Activated CD4-positive, alpha-beta T cell treated with anti-CD3 and anti-CD28 coated beads for 36 hours (primary cell): ENCODE data around the gene ANKDD1A. TPM values are rescaled to one million over a fixed set of nuclear protein-coding genes. Genes with fewer than 3 reads are reported as not detected.

Source experiments
- ATAC-seq: fragments of 200-7000 bp; cut with Tn5 transposase; one replicate; pipeline ENCODE4 v1.10.0; 2021; ENCODE audit warnings: mild to moderate bottlenecking, moderate library complexity
- CTCF ChIA-PET: fragments of 350-600 bp; sonication (Branson Sonifier 250); formaldehyde crosslinking; loops from one replicate; lab custom pipeline; 2021; ENCODE audit warnings: antibody characterized with exemption; lab: Charles Lee
- POLR2A ChIA-PET: fragments of 350-600 bp; sonication (Branson Sonifier 250); formaldehyde crosslinking; loops from one replicate; lab custom pipeline; 2021; ENCODE audit warnings: antibody characterized with exemption, inconsistent platforms; lab: Charles Lee
- DNase-seq: peaks from one replicate; pipeline ENCODE4 v3.0.0-alpha.2; 2020
- H3K27ac Mint-ChIP-seq: one replicate; pipeline ENCODE4 v1.8.0; 2021; ENCODE audit warnings: mixed read lengths
- H3K27me3 Mint-ChIP-seq: one replicate; pipeline ENCODE4 v1.8.0; 2021; ENCODE audit warnings: mixed read lengths
- H3K36me3 Mint-ChIP-seq: one replicate; pipeline ENCODE4 v1.8.0; 2021; ENCODE audit warnings: low read depth, mixed read lengths
- H3K4me1 Mint-ChIP-seq: one replicate; pipeline ENCODE4 v1.8.0; 2021; ENCODE audit warnings: mixed read lengths
- H3K4me3 Mint-ChIP-seq: one replicate; pipeline ENCODE4 v1.8.0; 2021; ENCODE audit warnings: mild to moderate bottlenecking, moderate library complexity, mixed read lengths
- H3K9me3 Mint-ChIP-seq: one replicate; pipeline ENCODE4 v1.8.0; 2021; ENCODE audit warnings: low read depth, mixed read lengths
- intact Hi-C, 2 experiments: fragments of 100-400 bp; cut with DNase I in 1 of 2; cut with micrococcal nuclease in 1 of 2; formaldehyde crosslinking; loops; one replicate each; pipeline versions ENCODE4 v1.14.2 to v1.15.1; 2022 to 2024; cut with DNase I, micrococcal nuclease
- total RNA-seq, 2 experiments: library from RNA; stranded (reverse); gene quantifications; one replicate each; pipeline ENCODE4 v1.2.3, GENCODE V29; 2021

The ANKDD1A gene
- total RNA-seq, 2 experiments from 2014 or later: 0.81 to 1.0 TPM

DNA sequence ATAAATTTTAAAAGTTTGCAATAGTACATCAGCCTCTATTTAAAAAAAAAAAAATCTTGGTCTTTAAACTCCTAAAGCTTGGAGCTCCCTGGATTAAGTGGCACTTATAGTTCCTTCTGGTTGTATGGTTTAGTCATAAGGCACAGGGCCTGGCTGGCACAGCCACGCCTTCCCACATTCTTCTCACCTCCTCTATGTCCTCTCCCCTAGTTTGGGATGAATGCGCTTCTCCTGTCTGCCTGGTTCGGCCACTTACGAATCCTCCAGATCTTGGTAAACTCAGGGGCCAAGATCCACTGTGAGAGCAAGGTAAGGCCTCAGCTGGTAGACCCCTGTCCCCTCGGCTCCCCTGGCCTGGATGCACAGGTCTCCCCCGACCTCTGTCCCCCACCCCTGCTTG lies 10.0 kb downstream of the ANKDD1A start:
- POLR2A ChIA-PET: no interaction called here
- ATAC-seq: no peak
- H3K4me1 Mint-ChIP-seq: no peaks in the 10 kb centered on the region
- no peaks in the 10 kb centered on the region for H3K36me3 Mint-ChIP-seq
- no peaks in the 10 kb centered on the region for H3K27me3 Mint-ChIP-seq
- H3K27ac Mint-ChIP-seq: no peak overlapping the region
- no peak overlapping the region for H3K4me3 Mint-ChIP-seq
- no peak for DNase-seq
- CTCF ChIA-PET: interaction anchor here (0.6 kb wide), 1 partner anchor 96 kb away, joined by 3 read pairs; the partner anchor contains the start of gene PIF1
- intact Hi-C loops: no loop called here
- no peaks in the 10 kb centered on the region for H3K9me3 Mint-ChIP-seq

DNA sequence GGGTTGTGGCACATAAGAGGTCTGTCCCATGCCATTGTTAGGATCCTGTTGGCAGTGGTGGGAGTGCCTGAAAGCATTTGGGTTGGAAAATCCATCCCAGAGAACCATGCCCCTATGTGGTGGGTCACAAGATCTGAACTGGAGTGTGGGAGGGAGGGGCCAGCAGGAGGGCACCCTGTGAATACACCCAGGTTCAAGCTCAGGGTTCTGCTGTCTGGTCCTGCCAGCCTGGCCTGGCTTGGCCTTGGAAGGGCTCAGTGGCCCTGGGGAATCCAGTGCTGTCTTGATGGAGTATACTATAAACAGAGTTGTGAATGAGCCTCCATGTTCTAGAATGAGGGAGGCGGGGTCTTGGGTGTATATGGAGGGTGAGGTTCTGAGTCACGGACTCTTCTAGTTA lies 11.8 kb downstream of the ANKDD1A start:
- H3K9me3 Mint-ChIP-seq: no peaks in the 10 kb centered on the region
- DNase-seq (no peak), ATAC-seq (no peak)
- no peaks in the 10 kb centered on the region for H3K27me3 Mint-ChIP-seq
- intact Hi-C loops: no loop called here
- H3K36me3 Mint-ChIP-seq: no peaks in the 10 kb centered on the region
- H3K4me3 Mint-ChIP-seq: no peak overlapping the region
- ChIA-PET CTCF (interaction anchor here (1.0 kb wide), 1 partner anchor 18 kb away, joined by 4 read pairs; no protein-coding TSS in a partner anchor), POLR2A (no interaction called here)
- peaks cover 2% of the 10 kb centered on the region for H3K4me1 Mint-ChIP-seq
- H3K27ac Mint-ChIP-seq: no peak overlapping the region

DNA sequence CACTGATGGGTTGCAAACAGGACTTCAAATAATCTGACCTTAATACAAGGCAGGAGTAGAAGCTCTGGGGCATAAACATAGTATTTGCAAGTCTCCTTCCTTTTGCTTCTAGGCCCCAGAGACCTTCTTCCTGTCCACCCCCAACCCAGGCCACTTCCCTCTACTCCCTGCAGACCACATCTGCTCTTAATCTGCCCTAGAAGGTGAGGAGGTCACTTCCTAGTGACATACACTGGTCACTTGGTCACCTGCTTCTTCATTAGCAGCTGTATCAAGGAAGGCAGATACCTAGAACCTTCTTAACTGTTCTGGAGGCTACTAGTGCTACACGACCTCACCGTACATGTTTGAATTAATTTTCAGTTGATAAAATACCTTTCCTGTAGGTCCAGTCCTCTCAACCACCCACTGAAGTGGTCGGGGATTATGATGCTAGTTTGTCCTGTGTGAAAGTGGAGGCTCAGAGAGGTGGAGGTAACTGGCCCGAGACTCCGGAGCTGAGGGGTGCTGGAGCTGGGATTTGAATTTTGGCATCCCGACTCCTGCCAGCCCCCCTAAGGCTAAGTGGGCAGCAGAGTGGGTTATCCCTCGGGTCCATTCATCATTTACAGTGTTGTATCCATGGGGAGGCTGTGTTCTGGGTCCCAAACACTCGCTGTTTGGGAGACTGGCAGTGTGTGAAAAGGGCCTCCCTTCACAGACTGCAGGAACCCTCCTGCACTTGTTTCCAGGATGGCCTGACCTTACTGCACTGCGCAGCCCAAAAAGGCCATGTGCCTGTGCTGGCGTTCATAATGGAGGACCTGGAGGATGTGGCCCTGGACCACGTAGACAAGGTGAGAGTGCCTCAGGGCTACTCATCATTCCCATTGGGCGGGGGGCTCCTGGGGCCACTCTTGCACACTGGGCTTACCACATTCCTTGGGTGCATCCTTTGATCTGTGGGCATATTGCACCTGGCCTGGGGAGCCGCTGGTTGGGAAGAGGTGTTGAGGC lies 13.9 kb downstream of the ANKDD1A start:
- Mint-ChIP-seq H3K4me1 (peaks cover 2% of the 10 kb centered on the region), H3K27ac (no peak overlapping the region), H3K4me3 (no peak overlapping the region), H3K9me3 (no peaks in the 10 kb centered on the region), H3K27me3 (no peaks in the 10 kb centered on the region), H3K36me3 (no peaks in the 10 kb centered on the region)
- ChIA-PET CTCF (interaction anchor here (0.6 to 0.8 kb wide), 2 partner anchors 242 to 516 kb away, joined by 3 read pairs; no protein-coding TSS in a partner anchor), POLR2A (no interaction called here)
- no peak for DNase-seq
- no peak for ATAC-seq
- intact Hi-C loops: no loop called here

DNA sequence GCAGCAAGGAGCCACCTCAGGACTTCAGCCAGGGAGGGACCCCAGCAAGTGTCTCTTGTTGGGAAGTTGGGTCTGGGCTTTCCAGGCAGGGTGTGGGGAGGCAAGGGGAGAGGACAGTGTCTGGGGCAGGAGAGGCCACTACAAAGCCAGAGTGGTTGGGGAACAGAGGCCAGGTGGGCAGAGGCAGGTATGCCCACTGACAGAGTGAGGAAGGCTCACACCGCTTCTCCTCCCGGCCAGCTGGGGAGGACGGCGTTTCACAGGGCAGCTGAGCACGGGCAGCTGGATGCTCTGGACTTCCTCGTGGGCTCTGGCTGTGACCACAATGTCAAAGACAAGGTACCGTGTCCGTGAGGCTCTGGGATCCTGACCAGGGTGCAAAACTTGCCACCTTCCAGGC lies 15.0 kb downstream of the ANKDD1A start:
- CTCF ChIA-PET: interaction anchor here (0.8 kb wide), 1 partner anchor 243 kb away, joined by 3 read pairs; no protein-coding TSS in a partner anchor

DNA sequence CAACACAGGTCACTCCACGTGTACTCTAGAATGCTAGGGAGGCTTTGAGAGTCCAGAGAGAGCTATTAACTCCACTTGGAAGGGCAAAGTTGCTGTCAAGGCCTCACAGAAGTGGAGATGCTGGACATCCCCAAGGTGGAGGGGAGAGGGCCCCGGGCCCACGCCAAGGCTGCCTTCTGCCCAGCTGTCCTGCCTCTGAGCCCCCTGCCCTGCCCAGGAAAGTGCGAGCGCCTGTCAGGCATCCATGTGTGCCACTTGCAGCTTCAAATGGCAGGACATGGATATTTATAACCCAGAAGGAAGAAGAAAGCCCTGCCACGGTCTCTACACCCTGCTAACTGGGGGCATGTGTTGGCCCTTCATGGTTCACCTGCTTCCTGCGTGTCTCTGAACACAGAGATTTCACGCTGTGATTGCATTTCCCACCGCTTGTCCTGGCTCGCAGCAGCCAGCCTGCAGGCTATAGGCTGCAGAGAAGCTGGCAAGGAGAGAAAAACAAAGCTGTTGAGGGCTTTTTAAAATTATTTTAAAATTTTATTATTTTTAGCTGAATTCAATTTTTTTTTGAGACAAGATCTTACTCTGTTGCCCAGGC lies 17.0 kb downstream of the ANKDD1A start:
- CTCF ChIA-PET: interaction anchor here (0.6 to 1.1 kb wide), 2 partner anchors 24 to 851 kb away, joined by 3 read pairs; no protein-coding TSS in a partner anchor
- H3K36me3 Mint-ChIP-seq: no peaks in the 10 kb centered on the region
- H3K27ac Mint-ChIP-seq: no peak overlapping the region
- H3K27me3 Mint-ChIP-seq: no peaks in the 10 kb centered on the region
- no peak for ATAC-seq
- H3K9me3 Mint-ChIP-seq: no peaks in the 10 kb centered on the region
- H3K4me3 Mint-ChIP-seq: no peak overlapping the region
- peaks cover 6% of the 10 kb centered on the region for H3K4me1 Mint-ChIP-seq
- POLR2A ChIA-PET: no interaction called here
- no peak for DNase-seq
- intact Hi-C loops: no loop called here

More for the DNA sequence above, 15.0 kb downstream of the ANKDD1A start:
- Mint-ChIP-seq H3K27me3 (no peaks in the 10 kb centered on the region), H3K4me1 (peaks cover 6% of the 10 kb centered on the region), H3K9me3 (no peaks in the 10 kb centered on the region), H3K27ac (no peak overlapping the region), H3K4me3 (no peak overlapping the region), H3K36me3 (no peaks in the 10 kb centered on the region)
- ATAC-seq (no peak), DNase-seq (no peak)
- POLR2A ChIA-PET: no interaction called here
- intact Hi-C loops: no loop called here

DNA sequence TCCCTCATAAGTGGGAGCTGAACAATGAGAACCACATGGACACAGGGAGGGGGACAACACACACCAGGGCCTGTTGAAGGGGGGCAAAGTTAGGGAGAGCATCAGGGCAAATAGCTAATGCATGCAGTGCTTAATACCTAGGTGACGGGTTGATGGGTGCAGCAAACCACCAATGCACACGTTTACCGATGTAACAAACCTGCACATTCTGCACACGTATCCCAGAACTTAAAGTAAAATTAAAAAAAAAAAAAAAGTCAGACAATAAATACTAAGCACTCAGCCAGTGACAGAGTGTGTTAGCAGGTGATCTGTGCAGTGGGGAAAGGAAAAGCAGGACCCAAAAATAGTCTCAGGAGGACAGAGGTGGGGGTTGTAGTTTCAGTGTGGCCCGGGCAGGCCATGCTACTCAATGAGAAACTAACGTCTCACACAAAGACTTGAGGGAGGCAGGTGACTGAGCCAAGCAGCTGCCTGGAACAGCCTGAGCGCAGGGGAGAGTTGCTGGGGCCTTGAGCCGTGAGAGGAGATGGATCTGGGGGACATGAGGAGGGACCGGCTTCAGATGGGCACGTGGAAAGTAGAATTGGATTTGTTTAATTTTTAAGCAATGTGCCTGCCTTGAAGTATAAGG lies 18.4 kb downstream of the ANKDD1A start:
- intact Hi-C loops: no loop called here
- no peaks in the 10 kb centered on the region for H3K9me3 Mint-ChIP-seq
- H3K27ac Mint-ChIP-seq: no peak overlapping the region
- peaks cover 6% of the 10 kb centered on the region for H3K4me1 Mint-ChIP-seq
- CTCF ChIA-PET: no interaction called here
- H3K4me3 Mint-ChIP-seq: no peak overlapping the region
- H3K27me3 Mint-ChIP-seq: no peaks in the 10 kb centered on the region
- POLR2A ChIA-PET: no interaction called here
- H3K36me3 Mint-ChIP-seq: no peaks in the 10 kb centered on the region
- no peak for ATAC-seq
- DNase-seq: no peak

DNA sequence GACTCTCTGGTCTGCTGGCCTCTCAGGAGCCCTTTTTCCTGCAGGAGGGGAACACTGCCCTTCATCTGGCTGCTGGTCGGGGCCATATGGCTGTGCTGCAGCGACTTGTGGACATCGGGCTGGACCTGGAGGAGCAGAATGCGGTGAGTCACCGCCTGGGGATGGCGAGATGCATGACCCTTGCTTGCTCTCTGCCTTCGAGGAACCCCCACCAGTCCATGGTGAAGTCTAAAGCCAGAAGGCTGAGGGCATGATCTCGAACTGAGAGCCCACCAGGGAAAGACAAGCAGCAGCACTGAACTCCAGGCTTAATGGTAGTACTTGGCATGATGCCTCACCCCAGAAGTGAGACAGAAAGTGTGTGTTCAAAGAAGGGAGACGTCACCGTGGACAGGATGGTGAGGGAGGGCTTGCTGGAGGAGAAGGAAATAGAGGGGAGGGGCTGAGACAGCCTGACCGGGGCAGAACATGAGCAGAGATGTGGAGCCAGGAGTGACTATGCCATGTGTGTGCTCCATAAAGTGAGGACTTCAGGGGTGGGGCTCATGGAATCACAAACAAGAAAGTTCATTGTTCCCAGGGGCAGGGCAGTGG lies 19.2 kb downstream of the ANKDD1A start:
- Mint-ChIP-seq H3K36me3 (no peaks in the 10 kb centered on the region), H3K9me3 (no peaks in the 10 kb centered on the region), H3K4me3 (no peak overlapping the region), H3K27ac (no peak overlapping the region), H3K27me3 (no peaks in the 10 kb centered on the region), H3K4me1 (peaks cover 6% of the 10 kb centered on the region)
- no peak for ATAC-seq
- no peak for DNase-seq
- ChIA-PET POLR2A (no interaction called here), CTCF (no interaction called here)
- intact Hi-C loops: no loop called here

DNA sequence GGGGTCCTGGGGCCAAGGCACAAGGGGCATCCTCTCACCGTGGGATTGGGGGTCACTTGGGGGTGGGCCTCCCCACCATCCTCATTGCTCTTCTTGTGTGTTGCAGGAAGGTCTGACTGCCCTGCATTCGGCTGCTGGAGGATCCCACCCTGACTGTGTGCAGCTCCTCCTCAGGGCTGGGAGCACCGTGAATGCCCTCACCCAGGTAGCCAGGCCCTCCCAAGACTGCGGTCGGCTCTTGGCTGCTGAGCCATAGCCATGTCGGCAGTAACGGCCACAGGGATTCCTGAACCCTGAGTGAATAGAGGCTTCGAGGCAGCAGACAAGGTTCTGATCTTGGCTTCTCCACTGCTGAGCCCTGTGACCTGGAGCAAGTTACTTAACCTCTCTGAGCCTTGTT lies 19.7 kb downstream of the ANKDD1A start:
- CTCF ChIA-PET: interaction anchor here (1.2 kb wide), 1 partner anchor 120 kb away, joined by 3 read pairs; no protein-coding TSS in a partner anchor
- no peak overlapping the region for H3K4me3 Mint-ChIP-seq

DNA sequence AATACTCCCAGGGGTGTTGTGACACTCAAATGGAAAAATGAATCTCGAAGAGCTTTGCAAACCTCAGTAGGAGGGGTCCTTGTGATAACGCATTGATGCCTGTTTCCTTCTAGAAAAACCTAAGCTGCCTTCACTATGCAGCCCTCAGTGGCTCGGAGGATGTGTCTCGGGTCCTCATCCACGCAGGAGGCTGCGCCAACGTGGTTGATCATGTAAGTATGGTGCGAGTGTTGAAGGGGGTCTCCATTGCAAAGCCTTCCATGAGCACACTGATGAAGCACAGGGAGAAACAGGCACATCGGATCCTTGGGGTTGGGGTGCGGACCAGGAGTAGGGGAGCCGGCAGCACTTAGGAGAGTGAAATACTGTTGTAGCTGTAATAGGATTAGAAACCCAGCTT lies 22.3 kb downstream of the ANKDD1A start:
- no peak overlapping the region for H3K4me3 Mint-ChIP-seq
- H3K27me3 Mint-ChIP-seq: no peaks in the 10 kb centered on the region
- ATAC-seq (no peak), DNase-seq (no peak)
- H3K9me3 Mint-ChIP-seq: no peaks in the 10 kb centered on the region
- POLR2A ChIA-PET: interaction anchor here (0.6 kb wide), 1 partner anchor 22 kb away, joined by 3 read pairs; no protein-coding TSS in a partner anchor
- no peak overlapping the region for H3K27ac Mint-ChIP-seq
- H3K36me3 Mint-ChIP-seq: no peaks in the 10 kb centered on the region
- intact Hi-C loops: no loop called here
- CTCF ChIA-PET: interaction anchor here (0.6 kb wide), 3 partner anchors 190 to 700 kb away, joined by 3 read pairs; no protein-coding TSS in a partner anchor
- H3K4me1 Mint-ChIP-seq: peaks cover 4% of the 10 kb centered on the region

More for the DNA sequence above, 19.7 kb downstream of the ANKDD1A start:
- no peaks in the 10 kb centered on the region for H3K9me3 Mint-ChIP-seq
- POLR2A ChIA-PET: no interaction called here
- intact Hi-C loops: no loop called here
- DNase-seq: no peak
- H3K36me3 Mint-ChIP-seq: no peaks in the 10 kb centered on the region
- no peak overlapping the region for H3K27ac Mint-ChIP-seq
- H3K27me3 Mint-ChIP-seq: no peaks in the 10 kb centered on the region
- H3K4me1 Mint-ChIP-seq: peaks cover 6% of the 10 kb centered on the region
- ATAC-seq: no peak

DNA sequence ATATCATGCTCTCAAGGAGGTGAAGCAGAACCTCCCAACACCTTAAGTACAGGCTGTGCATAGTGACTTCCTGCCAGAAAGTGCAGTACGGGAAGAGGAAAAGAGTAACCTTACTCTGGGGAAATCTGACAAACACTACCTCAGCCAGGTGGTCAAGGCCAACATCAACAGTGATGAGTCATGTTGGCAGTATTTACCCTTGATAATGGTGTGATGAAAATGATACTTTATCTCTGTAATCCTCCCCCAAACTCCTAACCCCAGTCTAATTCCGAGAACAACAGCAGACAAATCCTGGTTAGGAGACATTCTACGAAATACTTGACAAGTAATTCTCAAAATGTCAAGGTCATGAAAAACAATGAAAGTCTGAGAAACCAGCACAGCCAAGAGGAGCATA lies 26.5 kb downstream of the ANKDD1A start:
- H3K27ac Mint-ChIP-seq: no peak overlapping the region

DNA sequence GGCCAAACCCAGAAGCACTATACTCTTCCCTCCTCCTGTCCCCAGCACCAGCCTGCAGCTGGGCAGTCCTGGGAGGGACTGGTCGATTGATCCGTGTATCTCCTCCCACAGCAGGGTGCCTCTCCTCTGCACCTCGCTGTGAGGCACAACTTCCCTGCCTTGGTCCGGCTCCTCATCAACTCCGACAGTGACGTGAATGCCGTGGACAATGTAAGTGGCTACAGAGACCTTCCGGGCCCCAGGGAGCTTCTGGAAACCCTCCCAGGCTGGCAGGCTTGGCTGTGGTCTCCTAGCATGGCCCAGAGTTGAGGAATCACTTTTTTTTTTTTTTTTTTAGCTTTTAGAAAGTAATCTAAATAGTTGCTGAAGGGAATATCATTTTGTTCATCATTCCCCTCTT lies 30.7 kb downstream of the ANKDD1A start:
- ChIA-PET POLR2A (no interaction called here), CTCF (interaction anchor here (0.6 to 1.0 kb wide), 2 partner anchors 71 to 76 kb away, joined by 3 read pairs; no protein-coding TSS in a partner anchor)

More for the DNA sequence above, 26.5 kb downstream of the ANKDD1A start:
- no peaks in the 10 kb centered on the region for H3K36me3 Mint-ChIP-seq
- H3K4me3 Mint-ChIP-seq: no peak overlapping the region
- POLR2A ChIA-PET: interaction anchor here (0.7 kb wide), 1 partner anchor 22 kb away, joined by 4 read pairs; no protein-coding TSS in a partner anchor
- intact Hi-C loops: no loop called here
- no peak for DNase-seq
- ATAC-seq: no peak
- CTCF ChIA-PET: no interaction called here
- no peaks in the 10 kb centered on the region for H3K4me1 Mint-ChIP-seq
- no peaks in the 10 kb centered on the region for H3K9me3 Mint-ChIP-seq
- H3K27me3 Mint-ChIP-seq: no peaks in the 10 kb centered on the region

More for the DNA sequence above, 30.7 kb downstream of the ANKDD1A start:
- H3K27me3 Mint-ChIP-seq: no peaks in the 10 kb centered on the region
- H3K36me3 Mint-ChIP-seq: no peaks in the 10 kb centered on the region
- intact Hi-C loops: no loop called here
- H3K9me3 Mint-ChIP-seq: no peaks in the 10 kb centered on the region
- ATAC-seq (no peak), DNase-seq (no peak)
- H3K27ac Mint-ChIP-seq: no peak overlapping the region
- H3K4me1 Mint-ChIP-seq: no peaks in the 10 kb centered on the region
- no peak overlapping the region for H3K4me3 Mint-ChIP-seq
